Sciatic nerve (tissue), 2 donors: Measurements from ENCODE around the gene SORL1. TPM values are rescaled to one million over a fixed set of nuclear protein-coding genes. Genes with fewer than 3 reads are reported as not detected.

ENCODE experiments used
- ATAC-seq: fragments of 200-7000 bp; cut with Tn5 transposase; one replicate; pipeline ENCODE4 v1.9.1; 2020; ENCODE audit warnings: mild to moderate bottlenecking, moderate library complexity
- DNase-seq: peaks from one replicate; pipeline ENCODE4 v3.0.0-alpha.2; 2020; ENCODE audit warnings: low spot score
- intact Hi-C: fragments of 100-400 bp; cut with DNase I; formaldehyde crosslinking; loops from one replicate; pipeline ENCODE4 v1.14.2; 2022
- total RNA-seq: library from RNA; stranded (reverse); fragmentation: NEBNext Ultra II Directional; extraction: Animal tissue kit (Norgen Biotek cat#: 25700); gene quantifications from one replicate; pipeline ENCODE4 v1.2.1, GENCODE V29; 2021
- donor health status: DM: no; HTN: no; CAD: no.
- donor health status: DM: no; HTN: no; CAD: no.

SORL1 gene
- total RNA-seq, 1 donor from 2014 or later: 45.1 TPM

DNA sequence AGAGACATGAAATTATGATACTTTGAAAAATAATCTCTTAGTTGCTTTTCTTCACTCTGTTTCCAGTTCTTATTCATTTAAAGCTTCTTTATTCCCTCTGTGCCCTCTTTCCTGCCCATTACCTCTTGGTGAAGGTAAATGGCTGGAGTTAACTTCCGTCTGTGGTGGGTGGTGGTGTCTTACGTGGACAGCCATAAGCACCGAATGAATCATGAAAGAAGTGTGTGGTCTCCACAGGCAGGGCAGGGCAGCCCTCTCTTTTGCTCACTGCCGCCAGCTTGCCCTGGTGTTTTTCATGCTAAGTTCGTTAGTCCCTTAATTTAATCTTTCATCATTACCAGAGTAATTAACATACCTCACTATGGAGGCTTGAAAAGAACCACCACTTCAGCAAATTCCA is 99.3 kb downstream of the SORL1 start:
- ATAC-seq: no peak
- intact Hi-C loops: no loop called here
- DNase-seq: no peak

DNA sequence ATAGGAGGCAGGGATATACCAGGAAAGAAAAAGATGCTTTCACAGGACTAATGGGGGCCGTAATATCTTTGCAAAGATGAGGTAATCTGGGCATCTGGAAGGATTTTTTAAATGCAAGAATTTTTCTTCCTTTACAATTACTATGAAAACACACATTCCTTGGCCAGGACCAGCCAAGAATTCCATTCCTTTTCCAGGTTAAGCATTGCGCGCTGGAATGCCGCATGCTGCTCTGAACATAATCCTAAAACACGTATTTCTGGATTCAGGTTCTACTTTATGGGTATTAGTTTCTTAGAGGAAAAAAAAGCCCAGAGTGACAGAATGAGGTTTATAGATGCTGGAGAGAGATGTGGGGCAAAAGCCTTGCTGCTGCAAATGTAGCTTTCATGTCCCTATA is 100.0 kb downstream of the SORL1 start:
- intact Hi-C loops: no loop called here
- DNase-seq: no peak
- no peak for ATAC-seq

DNA sequence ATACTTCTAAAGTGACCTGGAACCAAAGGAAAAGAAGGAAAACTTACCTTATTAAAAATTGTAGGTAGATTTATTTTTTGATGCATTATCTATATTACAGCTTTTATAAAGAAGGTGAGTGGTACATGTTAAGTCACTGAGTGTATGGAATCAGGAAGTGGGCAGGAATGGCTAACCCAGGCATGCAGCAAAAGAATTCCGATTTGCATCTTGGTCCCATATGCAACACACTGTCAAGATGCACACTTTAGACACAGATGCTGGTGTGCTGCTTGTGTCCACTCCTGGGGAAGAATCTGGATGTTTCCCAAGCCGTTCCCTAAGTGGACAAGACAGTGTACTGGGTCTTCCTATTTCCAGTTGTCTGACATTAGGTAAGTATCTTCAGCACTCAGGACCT is 100.5 kb downstream of the SORL1 start:
- no peak for ATAC-seq
- no peak for DNase-seq
- intact Hi-C loops: no loop called here

DNA sequence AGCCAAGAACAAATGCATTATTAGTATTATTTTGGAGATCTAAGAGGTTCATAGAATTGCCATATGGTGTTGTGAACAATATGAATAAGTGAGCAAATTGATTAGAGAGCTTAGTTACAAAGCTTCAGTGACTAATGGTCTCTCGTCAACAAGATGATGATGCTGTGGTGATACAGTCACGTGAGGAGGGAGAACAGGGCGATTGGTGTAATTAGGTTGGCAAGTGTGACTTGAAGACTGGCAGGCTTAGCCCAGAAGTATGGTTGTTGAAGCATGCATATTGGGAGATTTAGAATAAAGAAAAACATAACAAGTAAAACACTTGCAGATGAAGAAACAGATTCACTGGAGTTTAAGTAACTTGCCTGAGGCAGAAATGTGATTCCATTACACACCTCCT is 101.3 kb downstream of the SORL1 start:
- ATAC-seq: no peak
- intact Hi-C loops: no loop called here
- DNase-seq: no peak

DNA sequence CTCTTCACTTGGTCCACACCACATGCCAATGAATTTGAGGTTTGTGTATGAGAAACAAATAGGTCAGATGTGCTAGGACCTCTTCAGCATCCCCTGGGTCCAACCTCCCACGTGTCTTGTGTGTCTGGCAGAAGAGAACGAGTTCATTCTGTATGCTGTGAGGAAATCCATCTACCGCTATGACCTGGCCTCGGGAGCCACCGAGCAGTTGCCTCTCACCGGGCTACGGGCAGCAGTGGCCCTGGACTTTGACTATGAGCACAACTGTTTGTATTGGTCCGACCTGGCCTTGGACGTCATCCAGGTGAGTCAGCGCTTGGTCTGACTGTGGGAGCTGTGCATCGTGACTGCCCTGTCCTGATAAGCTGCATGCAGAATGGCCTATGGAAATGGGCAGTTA is 101.7 kb downstream of the SORL1 start:
- intact Hi-C loops: no loop called here
- ATAC-seq: peak; percentile 58
- DNase-seq: no peak

DNA sequence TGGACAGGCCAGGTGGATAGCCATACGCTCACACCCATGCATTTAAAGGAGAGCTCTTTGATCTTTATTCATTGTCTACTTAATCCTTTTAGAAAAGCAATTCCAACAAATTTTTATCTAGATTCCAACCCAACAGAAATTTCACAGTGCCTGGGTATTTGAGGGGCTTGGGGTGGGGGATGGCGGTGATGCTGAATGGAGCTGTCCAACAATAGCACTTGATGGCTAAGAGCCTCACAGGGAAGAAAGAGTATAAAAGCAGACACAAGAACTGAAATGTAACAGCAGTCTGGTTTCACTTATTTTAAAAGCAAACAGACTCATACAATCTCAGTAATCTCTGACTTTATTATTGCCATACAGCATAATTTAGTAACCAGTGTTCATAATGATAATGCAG is 102.4 kb downstream of the SORL1 start:
- DNase-seq (no peak), ATAC-seq (no peak)
- intact Hi-C loops: no loop called here

DNA sequence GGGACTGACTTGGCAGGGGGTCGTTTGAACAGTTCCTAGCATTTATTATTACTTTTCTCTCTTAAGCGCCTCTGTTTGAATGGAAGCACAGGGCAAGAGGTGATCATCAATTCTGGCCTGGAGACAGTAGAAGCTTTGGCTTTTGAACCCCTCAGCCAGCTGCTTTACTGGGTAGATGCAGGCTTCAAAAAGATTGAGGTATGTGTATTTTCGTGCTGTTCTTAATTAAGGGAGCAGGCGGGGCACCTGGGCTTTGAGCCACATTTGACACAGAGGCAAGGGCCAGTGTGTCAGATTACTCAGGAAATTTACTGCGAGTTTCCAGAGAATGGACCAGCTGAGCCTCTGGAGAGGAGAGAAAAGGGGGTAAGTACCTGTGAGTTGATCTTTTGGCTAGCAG is 103.0 kb downstream of the SORL1 start:
- ATAC-seq (no peak), DNase-seq (no peak)
- intact Hi-C loops: no loop called here

DNA sequence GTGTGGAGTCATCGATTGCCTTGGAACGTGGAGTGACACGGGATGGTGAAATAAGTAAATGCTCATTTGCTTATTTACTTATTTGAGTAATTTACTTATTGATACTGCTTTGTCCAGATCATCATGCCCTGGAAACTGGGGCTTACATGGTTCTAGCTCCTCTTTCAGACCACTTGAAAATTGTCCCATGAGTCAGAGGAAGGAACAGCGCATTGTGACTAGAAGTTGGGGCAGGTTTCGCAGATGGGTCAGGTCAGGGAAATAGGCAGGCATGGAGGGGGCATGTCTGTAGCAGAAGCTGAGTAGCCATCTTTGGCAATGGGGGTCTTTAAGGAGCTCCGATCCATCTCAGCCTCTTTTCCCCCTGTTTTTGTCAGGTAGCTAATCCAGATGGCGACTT is 104.8 kb downstream of the SORL1 start:
- DNase-seq: no peak
- no peak for ATAC-seq
- intact Hi-C loops: no loop called here

DNA sequence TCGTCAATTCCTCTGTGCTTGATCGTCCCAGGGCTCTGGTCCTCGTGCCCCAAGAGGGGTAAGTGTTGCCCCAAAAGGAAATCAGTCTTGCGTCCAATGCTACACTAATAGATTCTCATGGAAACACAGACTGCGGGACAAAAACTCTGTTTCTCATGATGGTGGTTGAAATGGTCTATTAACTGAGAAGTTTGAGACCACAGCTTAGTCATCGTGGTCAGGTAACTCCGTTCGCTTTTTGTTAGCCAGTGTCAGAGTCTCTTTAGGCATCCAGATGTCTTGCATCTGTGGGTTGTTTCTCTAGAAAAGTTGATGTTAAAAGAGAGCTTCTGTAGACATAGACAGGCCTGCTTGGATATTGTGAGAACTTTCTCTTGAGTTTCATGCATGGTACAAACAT is 105.2 kb downstream of the SORL1 start:
- DNase-seq: no peak
- no peak for ATAC-seq
- intact Hi-C loops: no loop called here

DNA sequence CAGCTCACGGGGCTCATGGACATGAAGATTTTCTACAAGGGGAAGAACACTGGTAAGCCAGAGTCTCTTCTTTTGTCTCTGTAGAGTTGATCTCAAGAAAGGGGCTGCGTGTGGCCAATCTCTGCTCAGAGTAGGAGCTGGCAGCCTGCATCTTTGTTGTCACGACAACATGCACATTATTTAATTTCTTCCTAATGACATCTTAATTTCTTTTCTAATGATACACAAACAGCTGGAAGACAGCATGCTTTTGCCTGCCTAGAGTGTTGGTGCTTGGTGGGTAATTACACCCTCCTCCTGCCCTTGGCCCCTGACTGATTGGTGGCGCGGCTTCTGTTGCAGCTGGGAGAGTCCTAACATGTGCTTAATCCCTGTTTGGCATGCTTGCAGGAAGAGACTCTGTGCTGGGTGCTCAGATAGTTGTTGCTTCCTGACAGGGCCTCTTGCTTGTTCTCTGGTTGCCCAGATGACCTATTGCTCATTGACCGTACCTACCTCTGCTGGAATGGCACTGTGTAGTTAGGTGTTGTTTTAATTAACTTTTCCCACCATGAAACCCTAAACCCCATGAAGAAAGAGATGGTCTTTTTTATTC is 107.6 kb downstream of the SORL1 start:
- DNase-seq (no peak), ATAC-seq (no peak)
- intact Hi-C loops: no loop called here

DNA sequence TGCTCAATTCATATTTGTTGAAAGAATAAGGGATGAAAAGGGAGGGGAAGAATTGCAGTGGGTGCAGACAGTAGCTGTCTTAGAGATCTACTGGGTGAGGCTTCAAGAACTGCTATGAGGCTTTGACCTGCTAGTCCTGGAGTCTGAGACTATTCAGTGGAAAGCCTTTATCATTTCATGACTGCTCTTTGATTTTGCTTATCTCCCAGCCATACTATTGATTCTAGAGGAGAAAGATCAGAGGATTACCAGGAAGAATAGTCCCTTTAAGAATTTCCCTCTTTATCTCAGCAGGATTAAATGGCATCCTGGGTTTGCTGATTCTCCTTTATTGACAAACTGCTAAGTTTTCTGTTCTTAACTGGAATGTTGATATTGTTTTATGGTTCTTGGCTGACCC is 108.1 kb downstream of the SORL1 start:
- ATAC-seq (no peak), DNase-seq (no peak)
- intact Hi-C loops: no loop called here

DNA sequence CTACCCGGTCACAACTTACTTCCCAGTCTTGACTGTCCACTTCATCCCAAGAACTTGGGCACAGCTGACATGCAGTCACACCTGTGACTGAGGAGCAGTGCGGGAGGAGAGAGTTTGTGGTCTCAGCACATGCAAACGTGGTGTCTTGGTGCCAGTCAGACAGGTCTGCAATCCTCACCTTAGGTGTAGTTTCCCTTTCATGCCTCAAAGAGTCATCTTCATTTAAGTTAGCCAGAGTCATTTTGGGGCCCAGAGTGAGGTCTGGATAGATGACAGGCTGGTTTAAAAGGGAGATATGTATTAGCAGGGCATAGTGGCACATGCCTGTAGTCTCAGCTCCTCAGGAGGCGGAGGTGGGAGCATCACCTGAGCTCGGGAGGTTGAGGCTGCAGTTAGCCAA is 109.1 kb downstream of the SORL1 start:
- intact Hi-C loops: no loop called here
- no peak for DNase-seq
- no peak for ATAC-seq

DNA sequence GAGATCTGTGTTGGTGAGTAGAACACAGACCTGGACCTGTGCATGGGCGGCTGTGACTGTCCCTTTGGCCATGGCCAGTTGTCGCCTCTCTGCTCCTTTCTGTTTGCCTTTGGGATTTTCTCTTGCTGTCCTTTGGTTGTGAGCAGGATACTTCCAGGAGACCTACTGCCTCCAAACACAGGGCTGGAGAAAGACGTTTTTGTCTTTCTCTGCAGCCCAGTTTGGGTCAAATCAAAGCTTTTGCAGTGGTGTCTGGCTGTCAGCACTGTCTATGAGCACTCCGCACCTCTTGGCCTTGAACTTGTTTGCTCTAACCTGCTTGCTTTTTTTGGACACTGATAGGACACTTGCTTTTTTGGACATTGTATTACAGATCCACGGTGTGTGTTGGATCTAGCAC is 109.6 kb downstream of the SORL1 start:
- intact Hi-C loops: no loop called here
- no peak for ATAC-seq
- no peak for DNase-seq

DNA sequence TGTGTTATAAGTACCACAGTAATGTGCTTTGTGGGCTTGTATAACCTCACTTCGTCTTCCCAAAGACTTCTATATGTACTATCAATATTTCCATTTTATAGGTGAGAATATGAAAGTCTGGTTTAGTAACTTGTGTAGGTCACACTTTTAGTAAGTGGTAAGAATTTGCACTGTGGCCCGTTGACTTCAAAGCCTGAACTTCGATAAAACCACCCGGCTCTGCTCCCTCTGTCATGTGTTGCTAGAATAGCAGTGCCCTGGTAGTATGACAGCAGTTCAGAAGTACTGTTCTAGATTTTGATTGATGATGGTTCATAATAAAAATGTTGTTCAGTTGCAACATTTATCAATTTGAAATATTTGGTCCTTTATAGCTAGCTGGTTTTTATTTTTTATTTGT is 110.9 kb downstream of the SORL1 start:
- intact Hi-C loops: no loop called here
- no peak for DNase-seq
- ATAC-seq: no peak

DNA sequence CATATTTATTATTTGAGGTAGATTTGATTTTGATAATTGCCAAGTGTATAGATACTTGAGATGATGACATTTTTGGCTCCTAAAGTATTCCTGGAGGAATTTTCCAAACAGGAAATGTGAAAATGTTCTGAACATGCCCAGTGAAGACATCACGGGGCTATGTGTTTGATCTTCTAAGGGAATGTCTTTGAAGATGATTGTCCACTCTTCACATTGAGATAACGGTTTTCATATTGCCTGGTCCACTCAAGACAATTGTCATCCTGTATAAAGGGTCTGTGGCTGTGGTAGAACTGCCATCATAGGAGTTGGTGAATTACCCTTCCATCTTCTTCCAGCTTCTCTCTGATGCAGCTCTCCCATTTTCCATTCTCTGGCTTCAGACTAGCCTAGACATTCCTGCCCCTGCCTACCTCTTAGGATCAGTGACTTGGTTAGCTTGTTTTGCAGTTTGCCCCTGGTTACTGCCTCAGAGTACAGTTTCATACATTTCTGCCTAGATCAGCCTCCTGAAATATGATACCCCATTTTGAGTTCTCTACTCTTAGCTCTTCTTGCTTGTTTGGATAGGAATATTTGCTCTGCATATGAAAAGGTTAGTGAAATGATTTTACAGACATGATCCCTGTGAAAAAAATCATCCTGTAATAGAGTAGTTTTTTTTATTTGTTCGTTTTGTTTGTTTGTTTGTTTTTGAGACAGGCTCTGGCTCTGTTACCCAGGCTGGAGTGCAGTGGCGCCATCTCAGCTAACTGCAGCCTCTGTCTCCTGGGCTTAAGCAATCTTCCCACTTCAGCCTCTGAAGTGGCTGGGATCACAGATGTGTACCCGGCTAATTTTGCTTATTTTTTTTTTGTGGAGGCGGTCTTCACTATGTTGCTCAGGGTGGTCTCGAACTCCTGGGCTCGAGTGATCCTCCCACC is 112.0 kb downstream of the SORL1 start:
- DNase-seq (no peak), ATAC-seq (no peak)
- intact Hi-C loops: no loop called here

DNA sequence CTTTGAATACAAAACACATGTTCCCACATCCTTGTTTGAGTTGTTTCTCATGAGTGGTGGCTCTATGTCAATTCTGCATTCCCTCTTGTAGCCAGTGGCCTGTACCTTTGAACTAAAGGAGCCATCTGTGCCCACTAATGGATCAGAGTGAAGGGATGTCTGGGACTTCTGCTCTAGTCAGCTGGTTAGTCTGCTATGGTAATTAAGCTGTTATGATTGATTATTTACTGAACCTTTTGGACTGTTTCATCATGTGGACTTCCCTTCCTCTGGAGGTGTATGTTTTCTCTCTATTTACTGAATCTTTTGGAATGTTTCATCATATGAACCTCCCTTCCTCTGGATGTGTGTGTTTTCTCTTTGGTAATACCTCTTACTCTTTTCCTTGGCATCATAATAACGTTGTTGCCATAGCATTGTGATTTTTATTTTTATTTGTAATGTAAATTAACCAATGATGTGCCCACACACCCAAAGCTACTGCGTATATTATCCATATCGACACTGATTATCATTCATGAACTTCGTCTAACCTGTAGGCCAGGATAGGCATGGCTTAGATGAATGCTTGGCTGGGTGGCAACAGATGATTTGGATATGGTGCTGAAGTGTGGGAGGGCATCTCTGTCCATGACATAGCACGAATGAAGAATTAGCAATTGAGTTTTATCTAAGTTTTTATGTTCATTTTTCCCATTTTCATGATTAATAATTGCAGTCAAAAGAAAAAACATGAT is 113.0 kb downstream of the SORL1 start:
- DNase-seq (no peak), ATAC-seq (no peak)
- intact Hi-C loops: no loop called here

DNA sequence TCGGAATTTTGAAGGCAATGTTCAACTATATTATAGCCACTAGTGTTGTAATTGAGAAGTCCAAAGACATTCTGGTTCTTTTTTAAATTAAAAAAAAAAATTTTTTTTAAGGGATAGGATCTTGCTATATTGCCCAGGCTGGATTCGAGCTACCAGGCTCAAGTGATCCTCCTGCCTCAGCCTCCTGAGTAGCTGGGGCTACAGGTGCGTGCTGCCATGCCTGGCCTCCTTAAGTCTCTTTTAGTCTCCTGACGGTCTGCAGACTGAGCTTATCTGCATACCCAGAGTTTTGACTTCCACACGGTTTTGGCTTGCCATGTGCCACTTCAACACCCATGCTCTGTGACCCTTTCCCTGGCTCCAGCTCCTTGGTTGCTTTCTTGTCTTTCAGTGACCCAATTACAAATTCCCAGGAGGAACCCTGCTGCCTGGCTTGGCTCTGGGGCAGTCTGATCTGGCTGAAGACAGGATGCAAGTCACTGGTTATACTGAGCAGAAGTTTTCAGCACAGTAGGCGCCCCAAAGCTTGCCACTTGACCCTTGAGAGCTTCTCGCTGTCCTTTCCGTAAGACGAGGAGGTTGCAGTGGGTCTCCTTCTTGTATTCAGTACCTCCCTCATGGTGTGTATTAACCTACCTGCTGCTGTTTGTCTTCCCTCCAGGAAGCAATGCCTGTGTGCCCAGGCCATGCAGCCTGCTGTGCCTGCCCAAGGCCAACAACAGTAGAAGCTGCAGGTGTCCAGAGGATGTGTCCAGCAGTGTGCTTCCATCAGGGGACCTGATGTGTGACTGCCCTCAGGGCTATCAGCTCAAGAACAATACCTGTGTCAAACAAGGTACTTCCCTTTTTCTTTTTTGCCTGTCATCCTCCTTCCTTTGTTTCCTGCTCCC is 114.4 kb downstream of the SORL1 start:
- DNase-seq (no peak), ATAC-seq (peak; percentile 52)
- intact Hi-C loops: no loop called here

DNA sequence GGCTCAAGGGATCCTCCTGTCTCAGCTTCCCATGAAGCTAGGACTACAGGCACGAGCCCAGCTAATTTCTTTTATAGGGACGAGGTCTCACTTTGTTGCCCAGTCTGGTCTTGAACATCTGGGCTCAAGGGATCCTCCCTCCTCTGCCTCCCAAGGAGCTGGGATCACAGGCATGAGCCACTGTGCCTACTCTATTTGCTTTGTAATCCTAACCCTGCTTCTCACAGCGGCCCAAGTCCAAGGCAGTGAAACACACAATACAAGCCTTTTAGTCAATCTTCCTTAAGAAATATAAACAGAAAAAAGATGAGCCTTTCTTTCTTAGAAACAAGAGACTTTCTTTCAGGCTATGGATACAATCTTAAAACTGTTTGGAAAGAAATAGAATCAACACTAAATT is 115.9 kb downstream of the SORL1 start:
- ATAC-seq: peak; percentile 87
- intact Hi-C loops: no loop called here
- DNase-seq: no peak
